ENCODE measurements around the gene TRIM32. TPM values are rescaled to one million over a fixed set of nuclear protein-coding genes. Genes with fewer than 3 reads are reported as not detected.

TRIM32 gene
- total RNA-seq, 1 experiment from 2014 or later, result 11.6 TPM

GRCh38 chr9:116701940-116702642 lies 15.0 kb downstream of the TRIM32 start:
- Histone ChIP-seq H3K27me3 (ENCODE audit: low read length) (no peaks in the 10 kb centered on the region), H3K9me2 (replicated peaks; ENCODE audit: low read length) (no peaks in the 10 kb centered on the region), H3K36me3 (ENCODE audit: low read depth, low read length) (peaks cover 15% of the 10 kb centered on the region; the same call in 1 of the 2 replicates), H3K9ac (ENCODE audit: low read length) (no peak overlapping the region), H3K9me3 (ENCODE audit: low read length) (no peaks in the 10 kb centered on the region), H3K4me1 (ENCODE audit: insufficient read depth, low read length) (peaks cover 14% of the 10 kb centered on the region), H4K20me1 (ENCODE audit: low read length) (no peaks in the 10 kb centered on the region), H2AFZ (ENCODE audit: low read length) (no peak overlapping the region), H3K4me2 (ENCODE audit: low read length) (no peak overlapping the region), H3K4me3 (ENCODE audit: low read length) (no peak overlapping the region), H3K27ac (ENCODE audit: low read length) (no peak overlapping the region), H3K79me2 (ENCODE audit: low read length) (no peaks in the 10 kb centered on the region), H3F3A (ENCODE audit: low read length, unreplicated experiment) (no peaks in the 10 kb centered on the region)
- intact Hi-C loops (cut with micrococcal nuclease), result no loop called here
- peak; percentile 12 for DNase-seq
- TF ChIP-seq CTCF (conservative IDR thresholded peaks at IDR 0.05; ENCODE audit: low read depth, low read length) (no peak), EZH2phosphoT487 (IDR thresholded peaks at IDR 0.05; ENCODE audit: borderline replicate concordance, low read length) (no peak), EZH2 (IDR thresholded peaks at IDR 0.05; ENCODE audit: low read length, unreplicated experiment) (no peak)
- ChIA-PET POLR2A (ENCODE audit: unreplicated experiment) (interaction anchor here (0.5 kb wide), 1 partner anchor 1188 kb away, joined by 3 read pairs; no protein-coding TSS in a partner anchor), CTCF (no interaction called here)
- ATAC-seq, result no peak
- no TSS peak for BruUV-seq (replicated peaks)

- Histone ChIP-seq H3K9me3 (ENCODE audit: low read length) (no peaks in the 10 kb centered on the region), H3K9me2 (replicated peaks; ENCODE audit: low read length) (no peaks in the 10 kb centered on the region), H3K4me1 (ENCODE audit: insufficient read depth, low read length) (peaks cover 14% of the 10 kb centered on the region), H3K4me2 (ENCODE audit: low read length) (no peak overlapping the region), H3K27me3 (ENCODE audit: low read length) (no peaks in the 10 kb centered on the region), H3K9ac (ENCODE audit: low read length) (no peak overlapping the region), H3K27ac (ENCODE audit: low read length) (no peak overlapping the region), H3K4me3 (ENCODE audit: low read length) (no peak overlapping the region), H3K79me2 (ENCODE audit: low read length) (no peaks in the 10 kb centered on the region), H4K20me1 (ENCODE audit: low read length) (no peaks in the 10 kb centered on the region), H3F3A (ENCODE audit: low read length, unreplicated experiment) (no peaks in the 10 kb centered on the region), H3K36me3 (ENCODE audit: low read depth, low read length) (peaks cover 6% of the 10 kb centered on the region; the same call in 1 of the 2 replicates), H2AFZ (ENCODE audit: low read length) (no peak overlapping the region)
- ATAC-seq (no peak), DNase-seq (no peak)
- TF ChIP-seq EZH2 (IDR thresholded peaks at IDR 0.05; ENCODE audit: low read length, unreplicated experiment), result no peak
- TF ChIP-seq EZH2phosphoT487 (IDR thresholded peaks at IDR 0.05; ENCODE audit: borderline replicate concordance, low read length), result no peak
- no peak for TF ChIP-seq CTCF (conservative IDR thresholded peaks at IDR 0.05; ENCODE audit: low read depth, low read length)
- POLR2A ChIA-PET (ENCODE audit: unreplicated experiment), result no interaction called here
- CTCF ChIA-PET, result no interaction called here
- no TSS peak for BruUV-seq (replicated peaks)
- intact Hi-C loops (cut with micrococcal nuclease), result no loop called here
These were observed 16.5 kb downstream of the TRIM32 start for GRCh38 chr9:116703634-116704033.

- no peaks in the 10 kb centered on the region for H4K20me1 ChIP-seq (ENCODE audit: low read length)
- H3K9me3 ChIP-seq (ENCODE audit: low read length), result no peaks in the 10 kb centered on the region
- TF ChIP-seq CTCF (conservative IDR thresholded peaks at IDR 0.05; ENCODE audit: low read depth, low read length) (no peak), EZH2 (IDR thresholded peaks at IDR 0.05; ENCODE audit: low read length, unreplicated experiment) (no peak)
- no peak overlapping the region for H3K27ac ChIP-seq (ENCODE audit: low read length)
- H3K27me3 ChIP-seq (ENCODE audit: low read length), result no peaks in the 10 kb centered on the region
- DNase-seq (no peak), ATAC-seq (no peak)
- peaks cover 14% of the 10 kb centered on the region for H3K4me1 ChIP-seq (ENCODE audit: insufficient read depth, low read length)
- no peaks in the 10 kb centered on the region for H3F3A ChIP-seq (ENCODE audit: low read length, unreplicated experiment)
- no peak overlapping the region for H3K4me3 ChIP-seq (ENCODE audit: low read length)
- no peak overlapping the region for H3K4me2 ChIP-seq (ENCODE audit: low read length)
- POLR2A ChIA-PET (ENCODE audit: unreplicated experiment), result no interaction called here
- no peak overlapping the region for H3K9ac ChIP-seq (ENCODE audit: low read length)
- no peak overlapping the region for H2AFZ ChIP-seq (ENCODE audit: low read length)
- H3K79me2 ChIP-seq (ENCODE audit: low read length), result no peaks in the 10 kb centered on the region
- H3K36me3 ChIP-seq (ENCODE audit: low read depth, low read length), result 0 out of 2 replicates have a peak, but pooled peaks cover 2% of the 10 kb centered on the region
- CTCF ChIA-PET, result no interaction called here
- no peaks in the 10 kb centered on the region for H3K9me2 ChIP-seq (replicated peaks; ENCODE audit: low read length)
- intact Hi-C loops (cut with micrococcal nuclease), result no loop called here
- no TSS peak for BruUV-seq (replicated peaks)
These were observed 17.4 kb downstream of the TRIM32 start for GRCh38 chr9:116704470-116704869.

All from PC-3 (cell line).